ENCODE measurements around the gene FRS2.

FRS2 gene

DNA sequence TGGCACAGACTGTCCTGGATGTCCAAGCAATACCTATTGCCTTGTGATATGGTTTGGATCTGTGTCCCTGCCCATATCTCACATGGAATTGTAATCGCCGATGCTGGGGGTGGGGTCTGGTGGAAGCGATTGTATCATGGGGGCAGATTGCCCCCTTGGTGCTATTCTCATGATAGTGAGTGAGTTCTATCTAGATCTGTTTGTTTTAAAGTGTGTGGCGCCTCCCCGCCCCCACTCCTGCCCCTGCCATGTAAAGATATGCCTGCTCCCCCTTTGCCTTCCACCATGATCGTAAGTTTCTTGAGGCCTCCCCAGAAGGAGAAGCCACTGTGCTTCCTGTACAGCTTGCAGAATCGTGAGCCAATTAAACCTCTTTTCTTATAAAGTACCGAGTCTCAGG is 157.3 kb downstream of the FRS2 start:
- TF ChIP-seq, protein P1, sequence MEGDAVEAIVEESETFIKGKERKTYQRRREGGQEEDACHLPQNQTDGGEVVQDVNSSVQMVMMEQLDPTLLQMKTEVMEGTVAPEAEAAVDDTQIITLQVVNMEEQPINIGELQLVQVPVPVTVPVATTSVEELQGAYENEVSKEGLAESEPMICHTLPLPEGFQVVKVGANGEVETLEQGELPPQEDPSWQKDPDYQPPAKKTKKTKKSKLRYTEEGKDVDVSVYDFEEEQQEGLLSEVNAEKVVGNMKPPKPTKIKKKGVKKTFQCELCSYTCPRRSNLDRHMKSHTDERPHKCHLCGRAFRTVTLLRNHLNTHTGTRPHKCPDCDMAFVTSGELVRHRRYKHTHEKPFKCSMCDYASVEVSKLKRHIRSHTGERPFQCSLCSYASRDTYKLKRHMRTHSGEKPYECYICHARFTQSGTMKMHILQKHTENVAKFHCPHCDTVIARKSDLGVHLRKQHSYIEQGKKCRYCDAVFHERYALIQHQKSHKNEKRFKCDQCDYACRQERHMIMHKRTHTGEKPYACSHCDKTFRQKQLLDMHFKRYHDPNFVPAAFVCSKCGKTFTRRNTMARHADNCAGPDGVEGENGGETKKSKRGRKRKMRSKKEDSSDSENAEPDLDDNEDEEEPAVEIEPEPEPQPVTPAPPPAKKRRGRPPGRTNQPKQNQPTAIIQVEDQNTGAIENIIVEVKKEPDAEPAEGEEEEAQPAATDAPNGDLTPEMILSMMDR (conservative IDR thresholded peaks at IDR 0.05; ENCODE audit: low read depth, low read length) = no peak
- no peak for DNase-seq (ENCODE audit: low read depth)
- H3K4me3 ChIP-seq (ENCODE audit: low read depth, low read length) = no peak overlapping the region
